AG08396 (cell line): Measurements from ENCODE around the gene DNAH9.

Experiments used
- DNase-seq: peaks from one replicate; pipeline ENCODE4 v3.0.0; 2012; ENCODE audit warnings: low spot score, mixed read lengths

The DNAH9 gene

DNA sequence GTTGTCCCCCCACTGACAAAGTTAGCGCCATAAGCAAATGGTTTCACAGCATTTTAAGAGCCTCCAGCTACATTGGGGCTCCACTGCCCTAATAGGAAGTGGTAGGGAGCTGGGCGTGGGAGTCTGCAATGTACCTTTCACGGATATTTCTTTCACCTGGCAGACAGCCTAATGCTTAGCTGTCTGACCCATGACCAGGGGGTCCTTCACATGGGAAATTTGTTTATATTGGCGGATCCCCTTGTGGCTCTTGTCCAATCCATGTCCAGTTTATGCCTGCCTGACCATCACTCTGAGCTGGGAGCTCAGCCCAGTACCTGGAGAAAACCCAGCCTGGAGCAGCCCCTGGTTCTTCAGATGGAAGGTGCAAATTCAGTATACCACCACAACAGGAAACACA is 254.0 kb downstream of the DNAH9 start:
- no peak for DNase-seq

DNA sequence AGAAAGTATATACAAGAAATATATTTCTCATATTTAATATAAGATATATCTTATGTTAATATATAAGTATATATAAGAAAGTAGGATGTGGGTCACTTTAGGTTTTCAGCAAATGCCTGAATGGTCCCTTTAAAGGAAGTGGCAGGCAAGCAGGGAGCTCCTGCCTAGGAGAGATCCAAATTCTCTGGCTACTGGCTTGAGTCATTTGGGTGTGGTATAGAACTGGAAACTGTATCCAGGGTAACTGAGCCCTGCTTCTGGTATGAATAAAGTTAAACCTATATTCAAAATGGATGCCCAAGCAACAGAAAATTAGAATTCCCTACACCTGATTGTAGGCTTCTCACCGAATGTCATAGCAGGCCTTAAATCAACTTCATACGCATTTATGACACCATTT is 254.6 kb downstream of the DNAH9 start:
- DNase-seq, result no peak

DNA sequence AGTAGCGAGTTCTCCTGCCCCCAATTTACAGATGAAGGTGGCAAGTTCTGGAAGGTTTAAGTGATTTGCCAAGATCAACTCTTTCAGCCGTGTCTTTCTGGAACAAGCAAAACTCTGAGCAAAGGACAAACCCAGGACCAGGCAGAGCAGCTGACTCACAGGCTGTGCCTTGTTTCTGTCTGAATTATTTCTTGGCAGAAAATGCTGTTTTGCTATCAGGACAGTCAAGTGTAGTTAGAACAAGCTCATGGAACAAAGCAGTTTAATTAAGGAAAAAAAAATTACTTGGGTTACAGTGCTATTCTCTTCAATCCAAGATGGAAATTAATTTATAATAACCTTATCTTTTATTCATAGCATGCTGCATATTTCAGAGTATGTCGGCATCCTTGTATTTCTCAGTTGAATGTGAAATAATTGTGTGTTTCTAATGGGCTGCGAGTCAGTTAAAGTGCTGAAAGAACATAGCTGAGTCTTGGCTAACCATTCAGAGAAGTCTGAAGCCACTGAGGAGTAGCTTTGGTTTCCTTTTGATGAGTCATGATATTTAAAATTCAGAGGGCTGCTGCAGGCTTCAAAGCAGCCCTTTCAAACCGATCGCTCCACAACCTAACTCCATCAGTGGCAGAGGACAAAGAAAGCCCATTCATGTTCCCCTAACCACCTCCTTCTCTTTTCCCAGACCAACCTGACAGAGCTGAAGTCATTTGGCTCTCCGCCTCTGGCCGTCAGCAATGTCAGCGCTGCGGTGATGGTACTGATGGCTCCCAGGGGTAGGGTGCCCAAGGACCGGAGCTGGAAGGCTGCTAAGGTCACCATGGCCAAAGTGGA is 255.3 kb downstream of the DNAH9 start:
- no peak for DNase-seq

DNA sequence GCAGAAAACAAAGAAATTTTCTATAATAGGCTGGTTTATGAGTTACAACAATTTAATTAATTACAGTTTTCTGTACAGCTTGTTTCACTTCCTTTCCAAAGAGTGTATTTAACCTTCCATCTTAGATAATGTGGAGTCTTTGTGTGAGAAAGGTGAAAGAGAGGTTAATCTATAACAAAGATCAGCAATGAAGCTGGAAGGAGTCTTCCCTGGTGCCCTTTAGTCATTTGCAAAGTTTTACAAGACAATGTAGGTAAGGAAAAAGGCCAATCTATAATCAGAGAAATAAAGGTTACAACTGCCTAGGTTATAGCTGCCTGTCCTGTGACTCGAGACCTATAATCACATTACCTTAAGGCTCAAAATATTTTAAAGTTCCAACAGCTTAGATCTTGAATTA is 257.0 kb downstream of the DNAH9 start:
- DNase-seq, result no peak

DNA sequence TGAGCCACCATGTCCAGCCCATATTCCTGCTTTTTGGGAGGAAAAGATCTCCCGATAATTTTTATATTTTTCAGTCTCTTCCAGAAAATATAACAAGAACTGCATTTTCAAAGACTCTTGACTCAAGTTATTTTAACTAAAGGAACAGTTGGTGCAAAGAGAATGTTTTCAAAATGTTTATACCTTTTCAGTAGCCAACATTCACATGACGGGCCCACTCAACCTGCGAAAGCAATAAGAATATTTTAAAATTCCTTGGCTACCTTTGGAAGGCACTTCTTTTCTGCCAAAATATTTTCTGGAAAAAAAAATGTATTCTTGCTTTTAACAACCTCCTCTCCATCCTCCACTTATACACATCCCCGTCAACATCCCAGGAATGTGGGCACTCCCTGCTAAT is 258.7 kb downstream of the DNAH9 start:
- no peak for DNase-seq

DNA sequence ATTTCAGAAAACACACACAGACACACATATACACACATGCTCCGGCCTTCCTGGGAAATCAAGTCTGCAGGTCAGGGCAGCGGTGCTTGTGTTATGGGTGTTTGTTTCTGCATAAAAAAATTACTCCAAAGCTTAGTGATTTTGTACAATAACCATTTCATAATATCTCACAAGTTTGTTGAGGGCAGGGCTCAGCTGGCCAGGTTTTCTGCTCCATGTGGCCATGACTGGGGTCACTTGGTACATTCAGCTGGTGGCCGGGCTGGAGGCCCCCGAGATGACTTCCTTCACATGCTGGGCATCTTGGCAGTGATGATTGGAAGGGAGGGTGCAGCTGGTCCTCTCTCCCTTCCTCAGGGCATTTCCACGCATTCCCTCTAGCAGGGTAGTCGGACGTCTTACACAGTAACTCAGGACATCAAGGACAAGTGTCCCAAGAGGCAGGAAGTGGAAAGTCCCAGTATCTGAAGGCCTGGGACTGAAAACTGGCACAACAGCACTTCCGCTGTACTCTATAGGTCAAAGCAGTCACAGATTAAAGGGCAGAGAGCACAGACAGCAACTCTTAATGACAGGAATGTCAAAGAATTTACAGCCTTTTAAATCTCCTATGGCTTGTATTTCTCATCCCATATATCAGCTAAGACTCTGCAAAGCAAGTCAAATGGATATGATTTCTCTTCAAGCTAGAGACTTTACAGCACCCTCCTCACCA is 271.6 kb downstream of the DNAH9 start:
- no peak for DNase-seq

DNA sequence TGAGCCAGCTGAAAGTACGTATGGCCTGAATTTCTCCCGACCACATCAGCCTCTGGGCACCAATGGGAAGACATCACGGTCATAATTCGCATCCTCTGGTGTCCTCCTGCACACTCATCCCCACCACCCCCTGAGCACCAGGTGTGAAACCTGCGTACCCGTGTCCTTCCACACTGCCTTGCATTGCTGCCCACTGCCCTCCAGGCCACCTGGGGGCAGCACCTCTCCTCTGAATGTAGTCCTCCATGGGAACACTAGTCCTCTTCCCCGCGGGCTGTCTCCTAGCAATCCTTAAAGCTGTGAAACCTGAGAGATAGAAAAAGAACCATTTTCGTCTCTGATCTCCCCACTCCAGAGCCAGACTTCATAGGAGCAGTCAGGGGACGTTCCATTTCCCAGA is 273.5 kb downstream of the DNAH9 start:
- no peak for DNase-seq

DNA sequence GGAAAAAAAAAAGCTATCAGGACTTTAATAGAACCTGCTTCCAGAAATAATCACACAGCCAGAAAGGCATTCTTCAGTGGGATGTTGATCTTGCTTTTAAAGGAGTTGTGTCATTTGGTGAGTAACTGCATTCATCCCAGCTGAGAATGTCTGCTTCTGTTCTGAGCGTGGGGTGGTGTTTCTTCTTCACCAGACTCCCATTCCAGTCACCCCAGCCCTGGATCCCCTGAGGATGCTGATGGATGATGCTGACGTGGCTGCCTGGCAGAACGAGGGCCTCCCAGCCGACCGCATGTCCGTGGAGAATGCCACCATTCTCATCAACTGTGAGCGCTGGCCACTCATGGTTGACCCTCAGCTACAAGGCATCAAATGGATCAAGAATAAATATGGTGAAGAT is 276.5 kb downstream of the DNAH9 start:
- DNase-seq, result no peak

DNA sequence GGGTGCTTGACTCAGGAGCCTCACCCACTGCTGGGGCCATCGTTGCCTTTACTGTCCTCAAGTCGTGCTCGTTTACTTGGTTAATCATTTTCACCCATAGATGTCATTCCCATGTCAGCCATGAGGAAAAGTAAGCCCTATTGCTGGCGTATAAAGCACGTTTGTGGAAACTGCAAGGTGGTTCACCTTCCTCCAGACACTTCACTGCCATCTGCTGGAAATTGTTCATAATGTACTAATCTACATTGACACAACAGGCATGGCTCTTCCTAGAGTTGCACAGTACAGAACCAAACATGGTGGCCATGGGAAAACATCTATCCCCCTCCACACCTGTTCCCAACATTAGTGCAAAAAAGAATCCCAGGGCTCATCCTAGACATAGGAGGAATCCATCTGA is 282.4 kb downstream of the DNAH9 start:
- no peak for DNase-seq

DNA sequence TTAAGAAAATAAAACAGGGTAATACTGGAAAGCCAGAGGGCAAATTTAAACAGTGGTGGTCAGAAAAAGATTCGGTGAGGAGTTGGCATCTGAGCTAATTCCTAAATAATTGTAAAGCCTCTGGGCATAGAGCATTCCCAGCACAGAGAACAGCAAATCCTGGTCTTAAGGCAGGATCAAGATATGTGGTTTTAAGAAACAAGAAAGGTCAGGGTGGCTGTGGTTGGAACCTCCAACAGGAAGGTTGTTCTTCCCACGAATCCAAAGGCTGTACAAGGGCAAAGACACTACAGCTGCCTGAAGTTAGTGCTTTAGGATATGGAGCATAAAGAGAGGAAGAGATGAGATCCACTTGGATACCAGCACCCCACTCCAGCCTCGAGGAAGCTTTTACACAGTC is 284.4 kb downstream of the DNAH9 start:
- no peak for DNase-seq

DNA sequence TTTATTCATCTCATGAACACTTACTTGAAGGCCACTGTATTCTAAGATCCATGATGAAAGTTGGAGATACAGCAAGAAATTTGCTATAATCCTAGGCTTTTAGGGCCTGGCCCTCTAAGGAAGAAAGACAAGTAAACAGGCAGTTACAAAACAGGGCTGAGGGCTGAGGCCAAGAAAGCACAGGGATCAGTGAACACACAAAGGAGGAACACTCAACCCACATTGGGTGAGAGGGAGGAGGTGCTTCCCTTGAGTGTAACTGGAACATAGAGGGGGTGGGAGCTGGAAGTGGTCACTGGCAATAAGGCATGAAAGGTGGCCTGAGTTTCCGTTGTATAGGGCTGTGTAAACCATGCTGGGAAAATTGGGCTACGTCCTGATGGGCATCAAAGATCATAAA is 286.8 kb downstream of the DNAH9 start:
- DNase-seq, result no peak

DNA sequence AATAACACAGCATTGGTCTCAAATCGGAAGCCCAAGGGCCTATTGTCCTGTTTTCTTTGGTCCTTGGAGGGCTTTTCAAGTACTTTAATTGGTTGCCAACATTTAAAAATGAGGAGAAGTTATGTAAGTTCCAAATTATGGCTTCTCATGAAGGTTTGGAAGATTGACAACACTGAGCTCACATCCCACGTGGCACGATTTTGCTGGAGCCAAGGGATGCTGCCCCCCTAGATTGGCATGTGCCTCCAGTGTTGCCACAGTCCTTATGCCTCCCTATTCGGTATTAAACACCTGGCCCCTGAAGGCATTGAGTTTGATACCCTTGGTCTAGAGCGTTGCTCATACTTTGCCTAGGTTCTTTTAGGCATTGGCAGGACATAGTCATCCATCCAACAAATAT is 291.0 kb downstream of the DNAH9 start:
- DNase-seq, result no peak

DNA sequence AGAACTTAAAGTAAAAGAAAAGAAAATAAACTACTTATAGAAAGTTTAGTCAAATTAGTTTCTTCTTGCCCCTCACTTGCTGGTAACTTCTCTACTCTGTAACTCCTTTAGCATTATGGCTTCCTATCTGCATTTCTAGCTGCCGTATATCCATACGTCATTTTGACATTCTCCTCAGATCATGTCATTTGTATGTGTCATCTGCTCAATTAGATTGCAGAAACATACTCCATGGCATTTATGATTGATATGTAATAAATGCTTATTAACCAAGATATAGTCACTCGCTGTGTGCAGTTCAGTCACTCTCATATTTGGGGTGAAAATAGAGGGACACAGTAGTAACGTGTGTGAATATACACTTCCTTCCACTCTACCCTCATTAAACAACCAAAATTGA is 295.6 kb downstream of the DNAH9 start:
- DNase-seq, result no peak

DNA sequence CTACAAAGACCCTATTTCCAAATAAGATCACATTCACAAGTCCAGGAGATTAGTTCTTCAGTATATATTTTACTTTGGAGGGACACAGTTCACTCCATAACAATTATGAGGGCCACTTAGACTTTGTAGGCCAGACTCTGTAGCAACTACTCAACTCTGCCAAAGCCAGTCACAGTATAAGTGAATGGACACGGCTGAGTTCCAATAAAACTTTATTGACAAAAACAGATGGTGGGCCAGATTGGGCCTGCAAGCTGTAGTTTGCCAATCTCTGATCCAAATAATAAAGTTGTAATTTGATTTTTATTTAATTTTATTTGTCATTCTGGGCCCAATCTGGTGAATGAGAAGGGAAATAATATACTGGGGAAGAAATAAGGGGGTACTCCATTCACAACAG is 297.9 kb downstream of the DNAH9 start:
- DNase-seq, result no peak

DNA sequence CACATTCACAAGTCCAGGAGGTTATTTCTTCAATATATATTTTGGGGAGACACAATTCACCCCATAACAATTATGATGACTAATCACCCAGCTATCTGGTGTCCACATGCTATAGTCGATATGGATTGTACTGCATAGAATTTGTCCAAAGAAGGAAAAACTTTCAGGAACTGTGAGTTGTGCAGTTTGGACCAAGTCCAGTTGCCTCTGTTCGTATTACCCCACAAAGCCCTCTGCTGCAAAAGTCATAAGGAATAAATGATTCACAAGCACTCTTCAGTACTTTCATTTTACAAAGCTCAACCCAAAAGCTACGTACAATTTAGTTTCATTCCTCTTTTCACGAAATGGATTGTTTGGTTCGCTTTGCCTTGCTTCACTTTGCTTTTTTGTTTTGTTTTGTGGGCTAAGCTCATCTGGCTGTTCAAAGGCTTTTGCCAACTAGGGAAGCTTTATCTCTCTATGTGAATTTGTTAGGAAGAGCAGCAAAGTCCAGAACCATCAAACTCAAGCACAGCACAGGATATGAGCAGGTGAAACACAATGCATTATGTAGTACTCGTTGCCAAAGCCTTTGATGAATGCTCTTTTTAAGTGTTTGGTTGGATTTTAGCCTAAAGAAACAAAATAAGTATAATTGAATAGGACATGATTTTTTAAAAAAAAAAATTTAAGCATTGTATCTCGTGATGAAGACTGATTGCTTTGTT is 300.4 kb downstream of the DNAH9 start:
- no peak for DNase-seq

DNA sequence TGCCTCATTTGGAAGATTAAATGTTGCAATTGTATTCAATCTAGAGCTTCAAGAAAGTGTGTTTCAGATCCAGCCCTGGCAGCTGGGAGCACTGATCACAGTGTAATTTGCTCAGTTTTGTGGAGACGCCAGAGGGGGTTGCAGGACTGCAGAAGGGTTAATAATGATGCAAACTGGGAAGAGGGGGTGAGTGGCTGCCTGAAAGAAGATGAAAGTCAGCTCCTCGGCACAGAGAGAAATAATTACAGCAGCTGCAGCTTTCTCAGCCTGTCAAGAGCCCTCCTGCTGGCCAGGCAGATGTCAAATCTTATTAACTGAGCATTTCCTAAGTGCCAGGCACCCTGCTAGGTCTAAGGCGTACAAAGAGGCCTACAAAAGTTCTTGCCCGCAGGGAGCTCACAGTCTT is 301.3 kb downstream of the DNAH9 start:
- no peak for DNase-seq

DNA sequence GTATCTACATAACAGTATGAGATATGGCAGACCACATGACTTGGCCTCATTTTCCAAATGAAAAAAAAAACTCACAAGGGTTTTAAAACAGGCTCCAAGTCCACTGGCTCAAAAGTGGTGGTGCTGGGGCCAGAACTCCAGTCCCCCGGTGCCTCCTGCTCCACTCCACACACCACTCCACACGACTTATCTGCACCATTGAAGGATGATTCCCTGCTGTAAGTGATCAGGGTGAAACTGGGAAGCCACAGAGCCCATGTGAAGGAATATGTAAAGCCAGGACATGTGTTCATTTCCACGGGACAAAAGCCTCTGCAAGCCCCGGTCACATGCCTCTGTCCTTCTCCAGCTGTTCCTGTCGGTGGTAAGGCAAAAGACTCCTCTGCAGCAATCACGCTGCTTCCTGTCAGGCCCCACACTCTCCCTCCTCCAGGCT is 301.8 kb downstream of the DNAH9 start:
- no peak for DNase-seq

DNA sequence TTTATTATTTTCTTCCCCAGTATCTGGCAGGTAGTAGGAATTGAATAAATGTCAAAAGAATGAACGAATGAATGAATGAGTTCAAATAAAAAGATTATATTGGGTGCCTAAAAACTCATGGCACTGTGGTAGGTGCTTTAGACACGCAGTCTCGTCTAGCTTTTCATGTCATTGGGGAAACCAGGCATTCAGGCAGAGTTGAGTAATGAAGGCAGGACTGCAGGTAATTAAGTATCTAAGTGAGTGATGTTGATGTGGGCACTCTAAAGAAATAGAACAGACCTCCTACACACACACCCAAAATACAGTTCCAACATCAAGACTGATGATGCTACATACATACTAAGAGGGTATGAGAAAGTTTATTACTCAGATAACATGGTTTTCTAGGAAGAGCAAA is 302.4 kb downstream of the DNAH9 start:
- DNase-seq, result no peak

DNA sequence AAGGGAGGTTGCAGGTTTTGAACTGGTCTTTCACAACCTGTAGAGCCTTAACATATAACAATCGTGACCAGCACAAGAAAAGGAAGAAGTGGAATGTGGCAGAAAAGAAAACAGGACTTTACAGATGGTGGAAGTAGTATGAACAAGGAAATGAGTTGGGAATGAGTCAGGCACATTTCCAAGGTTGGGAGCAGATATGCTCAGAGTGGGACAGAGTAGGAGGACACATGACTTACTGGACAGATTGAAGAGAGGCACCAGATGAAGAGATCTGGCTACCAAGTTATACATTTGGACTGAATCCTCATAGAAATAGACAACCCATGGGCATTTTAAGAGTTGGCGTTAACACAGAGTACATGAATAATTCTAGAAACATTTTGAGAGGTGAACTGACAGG is 303.7 kb downstream of the DNAH9 start:
- DNase-seq, result no peak

DNA sequence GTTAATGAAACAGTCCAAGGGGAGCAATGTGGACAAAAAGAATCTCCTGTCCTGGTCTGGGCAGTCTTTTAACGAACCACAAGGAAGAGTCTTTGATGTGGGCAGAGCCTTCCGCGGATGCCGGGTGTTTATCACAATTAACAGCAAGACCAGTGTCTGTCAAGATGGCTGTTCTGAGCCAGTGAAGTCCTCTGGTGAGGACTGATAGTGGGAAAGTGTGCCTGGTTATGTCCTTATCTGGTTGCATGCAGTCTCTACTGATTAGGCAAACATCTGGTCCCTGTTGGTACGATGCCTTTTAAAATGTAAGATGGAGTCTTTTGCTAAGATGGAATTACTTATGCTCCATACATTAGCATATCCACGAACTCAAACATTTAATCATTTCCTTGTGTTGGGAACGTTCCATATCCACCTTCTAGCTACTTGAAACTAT is 310.5 kb downstream of the DNAH9 start:
- DNase-seq, result no peak

DNA sequence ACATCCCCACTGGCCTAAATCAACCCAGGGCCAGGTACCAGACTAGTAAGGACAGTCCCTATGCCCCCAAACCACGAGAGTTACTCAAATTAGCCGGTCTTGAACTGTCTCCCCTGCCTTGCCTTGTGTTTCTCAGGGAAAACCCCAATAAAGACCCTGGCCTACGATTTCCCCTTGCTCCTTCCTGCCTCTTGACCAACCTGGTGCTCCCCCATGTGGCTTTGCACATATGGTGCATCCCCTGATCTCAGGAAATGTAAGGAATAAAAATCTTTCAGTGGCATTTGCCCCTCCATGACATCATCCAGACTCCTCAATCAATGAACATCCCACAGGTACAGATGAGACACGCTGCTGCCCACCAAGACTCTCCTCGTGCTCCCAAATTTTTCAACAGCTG is 311.1 kb downstream of the DNAH9 start:
- DNase-seq, result no peak

DNA sequence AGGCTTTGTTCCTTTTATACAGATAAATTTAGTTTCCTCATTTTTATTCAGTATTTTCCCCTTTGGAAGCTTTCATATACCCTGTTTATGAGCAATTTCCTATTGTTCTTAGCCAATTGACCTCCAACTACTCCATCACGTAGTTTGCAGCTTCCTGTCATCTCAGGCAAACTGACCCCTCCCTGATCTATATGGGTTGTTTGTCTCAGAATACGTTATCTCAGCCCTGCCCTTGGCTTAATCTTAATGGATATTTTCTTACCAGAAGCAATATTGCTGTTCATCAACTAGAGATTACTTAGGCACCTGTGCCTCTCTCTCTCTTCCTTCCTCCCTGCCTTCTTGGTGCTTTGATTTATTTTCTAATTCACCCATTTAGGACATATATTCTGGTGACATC is 317.8 kb downstream of the DNAH9 start:
- no peak for DNase-seq

DNA sequence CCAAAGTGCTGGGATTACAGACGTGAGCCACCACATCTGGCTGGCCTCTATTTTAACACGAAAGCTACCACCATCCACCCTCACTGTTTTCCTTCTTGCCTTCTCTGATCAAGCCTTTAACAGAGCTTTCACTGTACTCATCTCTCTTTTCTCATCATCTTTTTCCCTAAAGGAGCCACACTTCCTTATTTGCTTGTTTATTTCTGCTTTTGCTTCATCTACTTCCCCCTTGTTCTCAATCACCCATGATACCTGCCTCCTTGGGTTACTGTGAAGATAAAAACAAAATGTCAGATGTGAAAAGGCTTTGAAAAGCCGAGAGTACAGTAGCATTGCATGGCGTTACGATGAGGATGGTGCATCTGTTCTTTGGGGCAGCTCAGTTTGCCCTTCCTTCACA is 319.1 kb downstream of the DNAH9 start:
- no peak for DNase-seq
